ENCODE measurements around the gene OR1D5.

GRCh38 chr17:3012926-3013581 is 50.4 kb downstream of the OR1D5 start:
- peak; percentile 80 for TF ChIP-seq CTCF (IDR thresholded peaks at IDR 0.05; ENCODE audit: low read length)
- no peak for TF ChIP-seq EZH2phosphoT487 (IDR thresholded peaks at IDR 0.05; ENCODE audit: low read length)
- no peak for TF ChIP-seq EZH2 (optimal IDR thresholded peaks at IDR 0.05; ENCODE audit: low read depth, low read length)

Measured in MM.1S (cell line).